Measurements from ENCODE around the gene ACSF3.

Gene ACSF3

GRCh38 chr16:89141884-89142267 is 48.2 kb downstream of the ACSF3 start:
- Mint-ChIP-seq H3K4me3 (no peak overlapping the region), H3K27me3 (no peaks in the 10 kb centered on the region), H3K27ac (no peak overlapping the region), H3K36me3 (ENCODE audit: insufficient read depth) (peaks cover 22% of the 10 kb centered on the region), H3K4me1 (ENCODE audit: low read depth in 2 of 2) (peaks cover 0 to 1% of the 10 kb centered on the region in 2 donors), H3K9me3 (no peaks in the 10 kb centered on the region)
- DNase-seq, result no peak
- ATAC-seq (replicated peaks), result no peak

GRCh38 chr16:89142474-89143195 is 49.0 kb downstream of the ACSF3 start:
- Mint-ChIP-seq H3K4me3 (no peak overlapping the region), H3K9me3 (no peaks in the 10 kb centered on the region), H3K36me3 (ENCODE audit: insufficient read depth) (peaks cover 22% of the 10 kb centered on the region), H3K4me1 (ENCODE audit: low read depth in 2 of 2) (peaks cover 0 to 1% of the 10 kb centered on the region in 2 donors), H3K27ac (no peak overlapping the region), H3K27me3 (no peaks in the 10 kb centered on the region)
- no peak for DNase-seq
- no peak for ATAC-seq (replicated peaks)

- DNase-seq (no peak), ATAC-seq (replicated peaks) (no peak)
- H3K27ac Mint-ChIP-seq, result no peak overlapping the region
- no peaks in the 10 kb centered on the region for H3K9me3 Mint-ChIP-seq
- H3K4me1 Mint-ChIP-seq (ENCODE audit: low read depth in 2 of 2), result peaks cover 0 to 1% of the 10 kb centered on the region in 2 donors
- no peak overlapping the region for H3K4me3 Mint-ChIP-seq
- peaks cover 28% of the 10 kb centered on the region for H3K36me3 Mint-ChIP-seq (ENCODE audit: insufficient read depth)
- H3K27me3 Mint-ChIP-seq, result no peaks in the 10 kb centered on the region
Observed at GRCh38 chr16:89143201-89143741, 49.6 kb downstream of the ACSF3 start.

- no peak overlapping the region for H3K4me3 Mint-ChIP-seq
- no peaks in the 10 kb centered on the region for H3K27me3 Mint-ChIP-seq
- DNase-seq, result no peak
- H3K9me3 Mint-ChIP-seq, result no peaks in the 10 kb centered on the region
- H3K4me1 Mint-ChIP-seq (ENCODE audit: low read depth in 2 of 2), result peaks cover 0 to 1% of the 10 kb centered on the region in 2 donors
- ATAC-seq (replicated peaks), result no peak
- H3K36me3 Mint-ChIP-seq (ENCODE audit: insufficient read depth), result peaks cover 29% of the 10 kb centered on the region
- H3K27ac Mint-ChIP-seq, result peak overlapping the region in 1 of 2 donors; percentile 76
Observed at GRCh38 chr16:89143911-89144675, 50.4 kb downstream of the ACSF3 start.

DNA sequence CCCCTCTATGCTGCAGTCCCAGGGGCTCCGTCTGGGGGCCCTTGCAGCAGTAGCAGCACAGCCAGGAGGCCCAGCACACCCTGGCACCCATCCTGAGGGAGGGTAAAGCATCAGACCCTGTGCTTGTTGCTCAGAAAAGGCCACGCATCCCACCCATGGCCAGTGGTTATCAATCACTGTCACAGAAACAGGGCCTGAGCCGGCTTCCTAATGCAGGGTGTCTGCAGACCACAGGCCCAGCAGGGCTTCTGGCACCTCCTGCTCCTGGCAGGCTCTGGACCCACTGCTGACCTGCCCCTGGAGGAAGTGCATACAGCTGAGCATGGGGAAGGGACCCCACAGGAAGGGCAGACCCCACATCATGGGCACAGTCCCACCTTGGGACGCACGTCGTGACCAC is 51.0 kb downstream of the ACSF3 start:
- Mint-ChIP-seq H3K9me3 (no peaks in the 10 kb centered on the region), H3K36me3 (ENCODE audit: insufficient read depth) (peaks cover 25% of the 10 kb centered on the region), H3K4me3 (no peak overlapping the region), H3K4me1 (ENCODE audit: low read depth in 2 of 2) (peaks cover 0 to 1% of the 10 kb centered on the region in 2 donors), H3K27ac (no peak overlapping the region), H3K27me3 (no peaks in the 10 kb centered on the region)
- ATAC-seq (replicated peaks), result no peak
- DNase-seq, result no peak

DNA sequence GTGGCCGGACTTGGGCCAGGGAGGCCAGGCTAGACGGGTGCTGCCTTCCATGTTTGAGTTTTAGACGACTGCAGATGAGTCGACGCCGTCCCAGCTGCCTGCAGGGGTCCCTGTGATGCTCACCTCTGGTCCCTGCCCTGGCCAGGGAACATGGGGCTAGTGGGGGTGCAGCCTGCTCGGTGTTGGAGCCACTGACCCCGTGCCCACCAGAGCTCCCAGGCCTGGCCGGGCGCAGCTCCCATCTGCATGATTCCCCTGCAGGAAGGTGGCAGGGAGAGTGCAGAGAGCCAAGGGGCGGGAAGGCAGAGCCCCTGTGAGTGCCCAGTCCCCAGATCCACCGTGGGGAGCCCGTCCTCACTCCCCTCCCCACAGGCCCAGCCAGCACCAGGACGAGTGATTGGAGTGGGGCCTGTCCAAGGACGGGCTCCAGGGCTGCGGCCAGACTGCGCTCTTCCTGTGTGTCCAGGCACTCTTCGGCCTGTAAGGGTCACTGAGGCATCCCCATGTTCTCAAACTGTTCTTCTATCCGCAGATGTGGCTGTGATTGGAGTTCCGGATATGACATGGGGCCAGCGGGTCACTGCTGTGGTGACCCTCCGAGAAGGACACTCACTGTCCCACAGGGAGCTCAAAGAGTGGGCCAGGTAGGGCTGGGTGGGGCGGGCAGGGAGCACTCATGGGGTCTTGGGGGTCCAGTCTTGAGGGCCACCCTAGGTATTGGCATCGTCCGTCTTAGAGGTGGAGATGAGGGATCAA is 51.9 kb downstream of the ACSF3 start:
- H3K9me3 Mint-ChIP-seq, result no peaks in the 10 kb centered on the region
- ATAC-seq (replicated peaks), result no peak
- no peaks in the 10 kb centered on the region for H3K27me3 Mint-ChIP-seq
- H3K36me3 Mint-ChIP-seq (ENCODE audit: insufficient read depth), result peaks cover 17% of the 10 kb centered on the region
- no peak overlapping the region for H3K4me3 Mint-ChIP-seq
- no peak for DNase-seq
- H3K4me1 Mint-ChIP-seq (ENCODE audit: low read depth in 2 of 2), result peaks cover 0 to 1% of the 10 kb centered on the region in 2 donors
- H3K27ac Mint-ChIP-seq, result no peak overlapping the region

- Mint-ChIP-seq H3K4me3 (no peak overlapping the region), H3K4me1 (ENCODE audit: low read depth in 2 of 2) (peaks cover 0 to 1% of the 10 kb centered on the region in 2 donors), H3K9me3 (no peaks in the 10 kb centered on the region), H3K27ac (peak overlapping the region in 1 of 2 donors; percentile 83), H3K27me3 (no peaks in the 10 kb centered on the region), H3K36me3 (ENCODE audit: insufficient read depth) (peaks cover 25% of the 10 kb centered on the region)
- DNase-seq (no peak), ATAC-seq (replicated peaks) (no peak)
Observed at GRCh38 chr16:89146211-89147005, 52.8 kb downstream of the ACSF3 start.

GRCh38 chr16:89147085-89147817 is 53.6 kb downstream of the ACSF3 start:
- no peaks in the 10 kb centered on the region for H3K27me3 Mint-ChIP-seq
- H3K4me3 Mint-ChIP-seq, result no peak overlapping the region
- no peaks in the 10 kb centered on the region for H3K9me3 Mint-ChIP-seq
- DNase-seq (no peak), ATAC-seq (replicated peaks) (no peak)
- peaks cover 0 to 1% of the 10 kb centered on the region in 2 donors for H3K4me1 Mint-ChIP-seq (ENCODE audit: low read depth in 2 of 2)
- H3K27ac Mint-ChIP-seq, result peak overlapping the region in 1 of 2 donors; percentile 83
- H3K36me3 Mint-ChIP-seq (ENCODE audit: insufficient read depth), result peaks cover 31% of the 10 kb centered on the region

DNA sequence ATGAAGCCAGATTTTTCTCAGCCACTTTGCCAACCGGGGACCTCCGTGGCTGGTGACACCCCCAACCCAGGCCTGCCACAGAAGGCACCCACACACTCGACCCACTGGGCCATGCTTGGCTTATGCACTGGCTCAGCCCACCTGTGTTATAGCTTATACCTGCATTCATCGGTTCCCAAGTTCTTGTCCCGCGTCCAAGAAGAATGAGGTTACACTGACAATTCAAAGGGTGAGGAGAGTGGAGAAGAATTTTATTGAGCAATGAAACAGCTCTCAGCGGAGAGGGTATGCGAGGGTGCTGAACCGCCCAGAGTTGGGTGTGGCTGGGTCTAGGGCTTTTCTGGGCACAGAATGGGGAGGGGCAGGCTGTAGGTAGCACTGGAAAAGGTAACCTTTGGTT is 55.7 kb downstream of the ACSF3 start:
- Mint-ChIP-seq H3K36me3 (ENCODE audit: insufficient read depth) (peaks cover 29% of the 10 kb centered on the region), H3K27me3 (no peaks in the 10 kb centered on the region), H3K4me1 (ENCODE audit: low read depth in 2 of 2) (peaks cover 0 to 1% of the 10 kb centered on the region in 2 donors), H3K9me3 (no peaks in the 10 kb centered on the region), H3K4me3 (no peak overlapping the region), H3K27ac (peak overlapping the region; percentile 13 to 38)
- ATAC-seq (replicated peaks) (no peak), DNase-seq (no peak)

DNA sequence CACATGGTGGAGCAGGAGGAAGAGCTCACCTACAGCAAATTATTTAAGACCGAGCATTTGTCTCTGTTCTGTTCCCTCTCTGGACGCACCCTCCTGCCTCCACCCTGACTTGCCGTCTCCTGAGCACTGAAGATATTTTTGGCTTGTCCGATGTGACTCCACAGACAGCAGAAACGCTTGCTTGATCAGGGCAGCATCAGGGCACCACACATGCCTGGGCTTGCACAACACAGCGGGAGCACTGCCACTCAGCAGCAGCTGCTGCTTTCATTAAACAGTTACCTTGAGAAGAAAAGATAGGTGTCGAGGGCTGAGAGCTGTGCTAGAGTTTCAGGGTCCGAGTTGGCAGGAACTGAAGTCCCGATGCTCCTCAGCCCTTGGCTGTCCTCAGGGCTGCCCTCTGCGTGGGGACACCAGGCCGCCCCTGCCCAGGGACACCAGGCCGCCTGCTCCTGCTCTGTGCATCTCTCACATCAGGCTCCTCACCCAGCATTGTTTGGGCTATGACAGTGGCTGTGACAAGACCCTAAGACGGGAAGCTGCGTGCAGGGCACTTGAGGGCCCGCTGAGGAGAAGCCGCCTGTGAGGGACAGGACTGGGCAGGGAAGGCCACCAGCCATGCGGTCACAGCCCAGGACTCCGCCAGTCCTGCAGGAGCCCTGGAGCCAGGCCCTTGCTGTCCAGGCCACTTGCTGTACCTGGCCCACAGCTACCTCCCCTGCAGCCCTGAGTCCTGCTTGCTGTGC is 56.6 kb downstream of the ACSF3 start:
- Mint-ChIP-seq H3K36me3 (ENCODE audit: insufficient read depth) (peaks cover 29% of the 10 kb centered on the region), H3K9me3 (no peaks in the 10 kb centered on the region), H3K27ac (peak overlapping the region in 1 of 2 donors; percentile 13), H3K4me3 (no peak overlapping the region), H3K4me1 (ENCODE audit: low read depth in 2 of 2) (peaks cover 0 to 1% of the 10 kb centered on the region in 2 donors), H3K27me3 (no peaks in the 10 kb centered on the region)
- DNase-seq, result no peak
- ATAC-seq (replicated peaks), result no peak

DNA sequence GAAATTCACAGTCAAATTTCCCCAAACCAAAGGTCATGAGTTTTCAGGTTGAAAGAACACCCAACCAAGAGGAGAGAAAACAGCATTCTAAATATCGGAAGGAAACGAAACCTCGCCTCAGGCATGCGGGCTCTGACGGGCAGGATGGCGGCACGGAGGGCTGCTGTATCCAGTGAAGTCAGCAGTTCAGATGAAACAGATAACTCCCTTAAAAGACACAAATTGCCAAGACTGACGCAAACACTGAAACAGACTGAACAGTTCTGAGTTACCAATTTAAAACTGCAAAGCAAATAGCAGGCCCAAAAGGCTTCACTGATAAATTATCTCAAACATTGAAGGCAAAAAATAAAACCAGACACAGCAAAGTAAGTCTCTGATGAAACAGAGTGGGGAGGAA is 57.3 kb downstream of the ACSF3 start:
- ATAC-seq (replicated peaks), result no peak
- DNase-seq, result no peak
- peaks cover 29% of the 10 kb centered on the region for H3K36me3 Mint-ChIP-seq (ENCODE audit: insufficient read depth)
- peak overlapping the region in 1 of 2 donors; percentile 29 for H3K27ac Mint-ChIP-seq
- no peaks in the 10 kb centered on the region for H3K9me3 Mint-ChIP-seq
- no peak overlapping the region for H3K4me3 Mint-ChIP-seq
- H3K27me3 Mint-ChIP-seq, result no peaks in the 10 kb centered on the region
- H3K4me1 Mint-ChIP-seq (ENCODE audit: low read depth in 2 of 2), result peaks cover 0 to 1% of the 10 kb centered on the region in 2 donors
